GM21360 (cell line): Measurements from ENCODE around the gene RNF145.

Experiments
- ATAC-seq: cut with Tn5 transposase; IDR thresholded peaks from one replicate; pipeline ENCODE4 v1.9.1; 2021; ENCODE audit warnings: mild to moderate bottlenecking, moderate library complexity; ENCODE audit not compliant: unreplicated experiment

RNF145 gene

DNA sequence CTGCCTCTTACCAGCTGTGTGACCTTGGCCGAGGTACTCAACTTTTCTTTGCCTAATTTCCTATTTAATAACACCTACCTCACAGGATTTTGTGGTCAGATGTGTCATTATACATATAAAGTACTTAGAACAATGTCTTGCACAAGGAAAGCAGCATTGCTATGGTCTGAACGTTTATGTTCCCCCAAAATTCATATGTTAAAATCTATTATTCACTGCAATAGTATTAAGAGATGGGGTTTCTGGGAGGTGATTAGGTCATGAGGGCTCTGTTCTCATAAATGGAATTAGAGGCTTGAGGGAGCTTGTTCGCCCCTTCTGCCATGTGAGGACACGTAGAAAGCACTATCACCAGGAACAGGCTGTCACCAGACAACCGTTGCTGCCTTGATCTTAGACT lies 10.9 kb upstream of the RNF145 start:
- no peak for ATAC-seq

- ATAC-seq = no peak
These were observed 9.3 kb upstream of the RNF145 start for GRCh38 chr5:159218595-159219023.

DNA sequence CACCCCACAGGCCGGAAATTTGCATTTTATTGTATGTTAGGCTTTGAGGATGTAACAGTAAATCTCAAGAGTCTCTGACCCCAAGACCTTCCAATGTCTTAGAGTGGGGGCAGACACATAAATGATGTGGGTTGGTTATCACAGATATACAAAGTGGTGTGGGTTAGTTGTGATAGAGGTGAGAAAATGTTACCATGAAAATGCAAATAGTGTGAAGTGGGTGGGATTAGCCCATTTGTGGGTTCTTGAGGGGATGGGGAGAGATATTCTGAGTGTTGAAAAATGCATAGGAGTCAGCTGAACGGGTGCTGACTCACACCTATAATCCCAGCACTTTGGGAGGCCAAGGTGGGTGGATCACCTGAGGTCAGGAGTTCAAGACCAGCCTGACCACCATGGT lies 7.9 kb upstream of the RNF145 start:
- no peak for ATAC-seq

DNA sequence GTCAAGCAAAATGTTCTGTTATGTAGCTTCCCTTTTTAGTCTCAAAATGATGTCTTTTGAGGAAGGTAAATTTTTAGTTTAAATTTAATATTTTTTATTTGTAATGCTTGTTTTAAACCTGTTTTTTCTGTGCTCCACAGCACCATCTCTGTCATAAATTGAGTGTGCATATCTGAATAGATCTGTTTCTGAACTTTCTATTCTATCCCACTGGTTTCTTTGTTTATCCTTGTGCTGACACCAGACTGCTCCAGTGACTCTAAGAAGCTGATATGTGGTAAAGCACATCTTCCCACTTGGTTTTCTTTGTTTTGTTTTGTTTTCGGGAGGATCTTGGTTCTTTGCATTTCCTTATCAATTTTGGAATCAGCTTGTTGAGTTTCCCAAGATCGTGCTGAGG lies 7.1 kb upstream of the RNF145 start:
- ATAC-seq = no peak

- ATAC-seq = no peak
These were observed 6.5 kb upstream of the RNF145 start for GRCh38 chr5:159215886-159216285.

DNA sequence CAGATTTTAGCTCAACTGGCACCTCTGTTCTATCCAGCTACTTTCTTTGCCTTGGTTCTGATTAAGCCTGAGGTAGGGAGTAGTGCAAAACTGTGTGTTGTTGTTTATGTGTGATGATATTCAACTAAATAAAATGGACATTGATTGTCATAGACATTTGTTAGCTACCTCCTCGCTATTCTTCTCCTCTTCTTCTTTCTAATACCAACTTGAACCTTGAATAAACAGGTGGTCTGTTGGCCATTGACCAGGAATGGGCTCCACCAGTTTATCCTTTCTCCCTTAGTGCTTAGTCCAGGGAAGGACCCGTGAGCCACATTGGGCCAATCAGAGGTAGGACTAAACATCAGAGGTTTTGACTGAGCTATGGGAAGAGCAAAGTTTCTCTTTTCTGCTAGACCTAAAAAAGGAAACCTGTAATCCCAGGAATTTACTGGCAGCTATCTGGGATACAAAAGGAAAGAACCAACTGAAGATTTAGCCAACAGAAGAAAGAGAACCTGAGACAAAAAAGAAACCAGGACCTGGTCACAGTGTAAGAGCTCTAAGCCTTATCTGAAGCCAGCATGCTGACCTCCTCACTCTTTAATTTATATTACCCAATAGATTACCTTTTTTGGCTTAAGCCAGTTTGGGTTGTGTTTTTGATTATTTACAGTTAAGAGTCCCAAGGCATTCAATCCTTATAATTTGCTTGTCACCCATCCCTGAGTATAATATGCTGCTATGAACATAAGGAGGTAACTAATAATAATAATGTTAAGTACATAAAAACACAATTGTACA lies 5.3 kb upstream of the RNF145 start:
- no peak for ATAC-seq

GRCh38 chr5:159212657-159213462 lies 3.5 kb upstream of the RNF145 start:
- no peak for ATAC-seq

DNA sequence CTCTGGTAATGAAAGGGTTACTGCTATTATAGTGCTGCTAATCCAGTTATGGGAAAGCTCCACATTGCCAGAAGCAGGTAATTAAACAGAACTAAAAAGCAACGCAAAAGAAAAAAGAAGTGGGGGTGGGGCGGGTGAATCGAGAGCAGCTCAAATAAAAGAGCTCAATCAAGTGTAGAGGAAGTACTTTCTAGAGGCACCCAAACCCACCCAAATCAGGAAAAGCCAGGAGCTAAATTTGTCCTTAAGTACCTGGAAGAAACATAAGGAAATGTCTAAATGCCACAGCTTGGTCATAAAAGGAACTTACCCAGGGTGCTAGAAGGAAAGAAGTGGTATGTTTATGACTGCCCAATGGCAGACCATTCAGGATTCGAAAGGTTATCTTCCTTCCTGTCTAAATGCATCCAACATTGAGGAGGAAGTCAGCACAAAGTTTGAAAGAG lies 2.4 kb upstream of the RNF145 start:
- no peak for ATAC-seq

DNA sequence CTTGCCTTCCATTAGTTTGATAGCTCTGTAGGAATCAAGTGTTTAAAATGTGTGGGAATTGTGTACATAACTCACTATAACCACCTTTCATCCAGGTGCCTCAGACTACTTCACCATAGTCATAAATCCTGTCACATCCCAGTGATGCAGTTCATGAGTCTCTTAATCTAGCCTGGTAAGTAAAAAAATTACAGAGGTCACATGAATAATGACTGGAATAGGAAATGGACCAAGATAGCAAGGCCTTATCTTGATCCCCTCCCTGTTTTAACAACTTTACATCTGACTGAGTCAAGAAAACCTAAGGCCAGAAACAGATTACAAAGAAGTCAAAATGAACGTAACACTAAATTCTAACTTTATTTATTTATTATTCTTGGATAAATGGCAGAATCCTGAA lies 1.5 kb upstream of the RNF145 start:
- no peak for ATAC-seq

GRCh38 chr5:159210210-159210661 lies 883 bp upstream of the RNF145 start:
- no peak for ATAC-seq

- peak; percentile 8 for ATAC-seq
These were observed 577 bp downstream of the RNF145 start for GRCh38 chr5:159208514-159209437.

- ATAC-seq = peak; percentile 39
These were observed 1.5 kb downstream of the RNF145 start for GRCh38 chr5:159207686-159208513.

DNA sequence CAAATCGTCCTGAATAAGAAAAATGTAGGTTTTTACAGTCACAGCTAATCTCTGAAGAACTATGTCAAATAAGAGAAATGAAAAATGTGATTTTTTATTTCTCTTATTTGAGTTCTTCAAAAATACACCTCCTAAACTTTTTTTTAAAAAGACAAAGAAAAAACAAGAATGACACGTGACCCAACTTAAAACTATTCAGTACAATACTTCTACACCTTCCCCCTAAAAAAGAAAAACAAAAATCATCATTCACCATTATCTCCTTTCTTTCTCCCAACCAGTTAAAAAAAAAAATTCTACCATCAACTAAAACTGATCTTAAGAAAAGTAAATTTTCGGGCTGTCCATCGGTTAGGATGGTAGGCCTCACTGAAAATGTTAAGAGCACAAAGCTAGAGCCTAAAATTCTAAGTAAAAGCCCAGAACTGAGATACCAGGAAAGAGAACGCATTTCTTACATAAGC lies 2.1 kb downstream of the RNF145 start:
- no peak for ATAC-seq

- no peak for ATAC-seq
These were observed 2.5 kb downstream of the RNF145 start for GRCh38 chr5:159206818-159207217.

DNA sequence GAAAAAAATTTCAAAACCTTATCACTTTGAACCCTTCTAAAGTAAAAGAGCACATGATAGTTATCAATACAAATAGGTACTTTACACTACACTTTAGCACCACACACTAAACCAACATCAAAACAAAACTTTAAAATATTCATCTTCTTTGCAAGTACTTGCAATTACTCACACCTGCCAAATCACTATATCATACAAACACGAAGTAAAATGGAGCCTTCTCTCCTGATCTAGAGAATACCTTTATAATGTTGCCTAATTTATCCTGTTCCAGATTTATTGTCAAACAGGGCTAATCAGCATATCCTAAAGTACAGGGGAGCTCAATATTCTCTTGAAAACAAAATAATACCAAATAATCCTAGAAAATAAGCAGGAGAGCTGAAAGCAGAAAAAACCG lies 3.0 kb downstream of the RNF145 start:
- ATAC-seq = no peak

DNA sequence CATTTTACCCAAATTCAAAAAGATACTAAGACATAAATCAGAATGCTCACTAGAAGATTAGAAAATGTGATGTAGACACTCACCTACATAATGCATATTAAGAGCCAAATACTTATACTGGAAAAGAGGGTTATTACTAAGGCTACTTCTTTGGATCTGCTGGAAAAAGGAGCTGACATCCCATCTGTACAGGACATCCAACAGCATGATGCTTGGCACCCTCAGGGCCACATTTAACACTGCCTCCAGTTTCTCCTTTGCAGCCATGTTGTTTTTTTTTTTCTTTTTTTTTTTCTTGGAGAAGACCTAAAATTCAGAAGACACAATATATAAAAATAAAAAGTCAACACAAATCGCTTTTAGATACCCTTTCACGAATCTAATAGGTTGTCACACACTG lies 6.0 kb downstream of the RNF145 start:
- ATAC-seq = no peak

- no peak for ATAC-seq
These were observed 7.2 kb downstream of the RNF145 start for GRCh38 chr5:159202151-159202550.

DNA sequence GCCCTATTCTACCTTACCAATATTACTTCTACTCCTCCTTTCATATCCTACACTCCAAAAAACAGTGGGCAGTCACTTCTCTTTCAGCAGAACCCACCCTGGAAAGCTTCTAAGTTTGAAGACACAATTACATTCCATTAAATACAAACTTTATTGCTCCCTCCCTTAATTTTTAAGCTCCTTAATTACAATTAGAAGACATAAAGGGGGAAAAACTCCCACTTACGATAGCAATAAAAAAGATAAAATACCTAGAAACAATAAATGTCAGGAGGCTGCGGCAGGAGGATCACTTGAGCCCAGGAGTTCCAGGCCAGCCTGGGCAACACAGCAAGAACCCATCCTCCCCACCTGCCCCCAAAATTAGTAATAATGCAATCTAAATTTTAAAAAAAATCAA lies 9.6 kb downstream of the RNF145 start:
- ATAC-seq = no peak

- no peak for ATAC-seq
These were observed 10.1 kb downstream of the RNF145 start for GRCh38 chr5:159199225-159199624.
